Activated CD8-positive, alpha-beta T cell treated with anti-CD3 and anti-CD28 coated beads for 36 hours (primary cell): ENCODE results near the gene EPHB6. TPM values are rescaled to one million over a fixed set of nuclear protein-coding genes. Genes with fewer than 3 reads are reported as not detected.

Experiments
- ATAC-seq: fragments of 200-7000 bp; cut with Tn5 transposase; one replicate; pipeline ENCODE4 v1.10.0; 2021; ENCODE audit warnings: mild to moderate bottlenecking, moderate library complexity
- CTCF ChIA-PET: fragments of 350-600 bp; sonication (Branson Sonifier 250); formaldehyde crosslinking; loops from one replicate; lab custom pipeline; 2021; ENCODE audit warnings: antibody characterized with exemption; lab: Charles Lee
- POLR2A ChIA-PET: fragments of 350-600 bp; sonication (Branson Sonifier 250); formaldehyde crosslinking; loops from one replicate; lab custom pipeline; 2021; ENCODE audit warnings: antibody characterized with exemption; lab: Charles Lee
- DNase-seq: peaks from one replicate; pipeline ENCODE4 v3.0.0-alpha.2; 2020
- H3K27ac Mint-ChIP-seq: one replicate; pipeline ENCODE4 v1.8.0; 2021; ENCODE audit warnings: mild to moderate bottlenecking, mixed read lengths
- H3K27me3 Mint-ChIP-seq: one replicate; pipeline ENCODE4 v1.8.0; 2021; ENCODE audit warnings: mixed read lengths
- H3K36me3 Mint-ChIP-seq: one replicate; pipeline ENCODE4 v1.8.0; 2021; ENCODE audit warnings: low read depth, mixed read lengths
- H3K4me1 Mint-ChIP-seq: one replicate; pipeline ENCODE4 v1.8.0; 2021; ENCODE audit warnings: low read depth, mixed read lengths
- H3K4me3 Mint-ChIP-seq: one replicate; pipeline ENCODE4 v1.8.0; 2021; ENCODE audit warnings: mild to moderate bottlenecking, moderate library complexity, mixed read lengths
- H3K9me3 Mint-ChIP-seq: one replicate; pipeline ENCODE4 v1.8.0; 2021; ENCODE audit warnings: mixed read lengths
- CTCF ChIP-seq: fragments of 200-600 bp; IDR thresholded peaks from one replicate; pipeline ENCODE4 v1.8.0; 2022; ENCODE audit warnings: antibody characterized with exemption, mild to moderate bottlenecking
- intact Hi-C: fragments of 100-400 bp; cut with micrococcal nuclease; formaldehyde crosslinking; loops from one replicate; pipeline ENCODE4 v1.10.0; 2022
- total RNA-seq, 2 experiments: library from RNA; stranded (reverse); gene quantifications; one replicate each; pipeline ENCODE4 v1.2.3, GENCODE V29; 2021

EPHB6 gene
- total RNA-seq, 2 experiments from 2014 or later, result 3.5 to 5.5 TPM

DNA sequence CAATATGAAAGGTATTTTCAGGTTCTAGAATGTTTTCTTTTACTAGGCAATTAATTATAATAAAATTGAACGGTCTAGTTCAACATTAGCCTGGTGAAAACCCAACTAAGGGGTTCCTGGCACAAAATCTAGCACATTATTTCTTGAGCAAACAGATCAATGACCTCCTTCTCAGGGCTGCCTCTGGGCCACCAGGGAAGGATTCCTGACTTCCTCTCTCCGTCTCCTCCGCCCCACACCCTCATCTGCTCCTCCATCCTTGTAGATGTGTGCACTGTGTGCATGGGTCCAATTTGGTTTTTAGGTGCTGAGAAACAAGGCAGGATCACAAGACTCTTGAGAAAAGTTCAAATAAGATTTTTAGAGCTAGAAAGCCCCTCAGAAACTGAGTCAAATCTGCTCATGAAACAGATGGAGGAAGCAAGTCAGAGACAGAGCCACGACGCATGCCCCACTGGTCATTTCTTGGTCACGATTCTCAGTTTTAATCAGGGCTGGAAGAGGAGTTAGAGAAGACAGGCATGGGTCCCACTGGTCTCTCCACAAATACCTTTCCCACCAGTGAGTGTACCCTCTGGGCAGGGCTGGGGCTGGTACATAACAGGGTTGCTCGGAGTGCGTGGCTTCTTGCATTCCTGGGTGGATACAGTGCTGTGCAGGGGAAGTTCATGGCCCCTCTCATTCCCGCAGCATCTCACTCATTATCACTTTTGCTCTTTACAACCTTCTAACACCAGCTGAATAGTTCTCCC lies 26.9 kb downstream of the EPHB6 start:
- no peak overlapping the region for H3K27ac Mint-ChIP-seq
- no peaks in the 10 kb centered on the region for H3K27me3 Mint-ChIP-seq
- H3K9me3 Mint-ChIP-seq, result no peaks in the 10 kb centered on the region
- no peak overlapping the region for H3K4me3 Mint-ChIP-seq
- intact Hi-C loops, result loop anchor here (2.0 kb wide), 1 partner anchor 121 kb away; no protein-coding TSS in a partner anchor
- H3K36me3 Mint-ChIP-seq, result no peaks in the 10 kb centered on the region
- ChIA-PET CTCF (interaction anchor here (0.6 to 5.3 kb wide), 26 partner anchors 11 to 543 kb away, joined by 3 to 55 read pairs (median 6); partner anchors contain the start of genes EPHB6 and KEL), POLR2A (no interaction called here)
- no peak for TF ChIP-seq CTCF
- DNase-seq, result no peak
- no peaks in the 10 kb centered on the region for H3K4me1 Mint-ChIP-seq
- no peak for ATAC-seq

DNA sequence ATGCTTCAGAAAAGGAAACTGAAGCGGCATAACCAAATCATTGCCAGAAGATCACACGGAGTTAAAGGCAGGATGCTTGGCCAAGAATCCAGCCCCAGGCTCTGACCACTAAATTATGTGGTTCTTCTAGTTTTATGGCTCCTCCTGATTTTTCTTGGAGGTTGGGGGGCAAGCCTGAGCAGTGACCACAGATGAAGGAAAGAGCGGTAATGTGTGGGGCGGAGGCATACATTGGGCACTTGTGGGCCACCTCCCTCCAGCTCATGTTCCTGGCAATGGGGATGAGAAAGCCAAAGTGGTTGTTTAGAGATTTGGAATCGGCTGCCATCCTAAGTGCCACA lies 27.4 kb downstream of the EPHB6 start:
- CTCF ChIA-PET, result interaction anchor here (0.9 to 5.3 kb wide), 13 partner anchors 11 to 337 kb away, joined by 3 to 55 read pairs (median 11); partner anchors contain the start of gene KEL
- no peak for TF ChIP-seq CTCF
- Mint-ChIP-seq H3K4me3 (no peak overlapping the region), H3K27ac (no peak overlapping the region), H3K4me1 (no peaks in the 10 kb centered on the region), H3K27me3 (no peaks in the 10 kb centered on the region), H3K36me3 (no peaks in the 10 kb centered on the region), H3K9me3 (no peaks in the 10 kb centered on the region)
- POLR2A ChIA-PET, result no interaction called here
- DNase-seq, result no peak
- intact Hi-C loops, result no loop called here
- ATAC-seq, result no peak

- ChIA-PET POLR2A (no interaction called here), CTCF (interaction anchor here (0.9 to 5.3 kb wide), 5 partner anchors 12 to 280 kb away, joined by 3 to 55 read pairs (median 13); partner anchors contain the start of gene KEL)
- H3K4me3 Mint-ChIP-seq, result no peak overlapping the region
- no peaks in the 10 kb centered on the region for H3K4me1 Mint-ChIP-seq
- H3K36me3 Mint-ChIP-seq, result no peaks in the 10 kb centered on the region
- H3K27ac Mint-ChIP-seq, result no peak overlapping the region
- DNase-seq (no peak), ATAC-seq (no peak)
- H3K27me3 Mint-ChIP-seq, result no peaks in the 10 kb centered on the region
- intact Hi-C loops, result no loop called here
- no peak for TF ChIP-seq CTCF
- no peaks in the 10 kb centered on the region for H3K9me3 Mint-ChIP-seq
Observed at GRCh38 chr7:142883145-142883544, 28.3 kb downstream of the EPHB6 start.

- CTCF ChIA-PET, result interaction anchor here (5.3 kb wide), 1 partner anchor 119 kb away, joined by 55 read pairs; no protein-coding TSS in a partner anchor
- Mint-ChIP-seq H3K9me3 (no peaks in the 10 kb centered on the region), H3K4me1 (no peaks in the 10 kb centered on the region), H3K36me3 (no peaks in the 10 kb centered on the region), H3K27ac (no peak overlapping the region), H3K4me3 (no peak overlapping the region), H3K27me3 (no peaks in the 10 kb centered on the region)
- no peak for ATAC-seq
- TF ChIP-seq CTCF, result no peak
- intact Hi-C loops, result no loop called here
- POLR2A ChIA-PET, result no interaction called here
- no peak for DNase-seq
Observed at GRCh38 chr7:142883571-142884285, 28.9 kb downstream of the EPHB6 start.

GRCh38 chr7:142884286-142884640 lies 29.4 kb downstream of the EPHB6 start:
- no peaks in the 10 kb centered on the region for H3K9me3 Mint-ChIP-seq
- no peaks in the 10 kb centered on the region for H3K27me3 Mint-ChIP-seq
- ATAC-seq (no peak), DNase-seq (no peak)
- no peaks in the 10 kb centered on the region for H3K36me3 Mint-ChIP-seq
- POLR2A ChIA-PET, result no interaction called here
- H3K4me3 Mint-ChIP-seq, result no peak overlapping the region
- H3K27ac Mint-ChIP-seq, result no peak overlapping the region
- H3K4me1 Mint-ChIP-seq, result no peaks in the 10 kb centered on the region
- intact Hi-C loops, result no loop called here
- TF ChIP-seq CTCF, result no peak
- CTCF ChIA-PET, result no interaction called here
